Measurements from ENCODE around the gene HOXC6. TPM values are rescaled to one million over a fixed set of nuclear protein-coding genes. Genes with fewer than 3 reads are reported as not detected.

Gene HOXC6
- total RNA-seq, 1 experiment from 2014 or later, result 10.2 TPM

DNA sequence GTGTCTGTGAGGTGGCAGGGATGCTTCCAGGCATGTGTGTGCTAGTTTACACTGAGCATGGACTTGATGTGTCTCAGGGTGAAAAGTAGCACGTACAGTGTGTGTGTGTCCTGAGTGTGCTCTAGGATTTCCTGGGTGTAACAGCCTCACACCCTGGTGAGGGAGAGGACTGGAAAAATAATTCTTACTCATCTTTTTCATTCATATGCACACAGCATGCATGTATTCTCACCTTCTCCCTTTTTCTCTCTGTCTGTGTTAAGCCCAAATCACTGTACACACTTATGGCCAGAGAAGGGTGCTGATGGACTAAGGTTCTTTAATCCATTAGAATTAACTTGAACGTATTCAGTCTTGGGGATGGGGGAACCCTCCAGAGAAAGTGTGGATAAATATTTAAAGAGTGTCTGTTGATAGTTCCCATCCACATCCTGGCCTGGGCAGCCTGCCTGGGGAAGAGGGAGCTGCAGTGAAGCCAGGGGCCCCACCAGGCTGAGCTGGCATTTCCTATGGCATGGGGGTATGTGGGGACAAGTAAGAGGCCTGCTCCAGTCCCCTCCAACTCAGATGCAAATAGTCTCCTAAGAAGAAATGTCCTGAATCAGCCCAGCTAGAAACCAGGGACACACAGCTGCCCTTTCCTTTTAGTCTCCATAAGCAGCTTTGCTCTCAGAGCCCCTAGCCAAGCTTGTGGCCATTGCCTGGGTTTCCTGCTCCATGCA lies 20.5 kb upstream of the HOXC6 start:
- no peak overlapping the region for H3K4me3 ChIP-seq (ENCODE audit: low read depth, low read length)
- CTCF ChIA-PET, result interaction anchor here (0.8 to 5.3 kb wide), 12 partner anchors 9 to 283 kb away, joined by 3 to 84 read pairs (median 6); partner anchors contain the start of genes HOXC6 and SMUG1

DNA sequence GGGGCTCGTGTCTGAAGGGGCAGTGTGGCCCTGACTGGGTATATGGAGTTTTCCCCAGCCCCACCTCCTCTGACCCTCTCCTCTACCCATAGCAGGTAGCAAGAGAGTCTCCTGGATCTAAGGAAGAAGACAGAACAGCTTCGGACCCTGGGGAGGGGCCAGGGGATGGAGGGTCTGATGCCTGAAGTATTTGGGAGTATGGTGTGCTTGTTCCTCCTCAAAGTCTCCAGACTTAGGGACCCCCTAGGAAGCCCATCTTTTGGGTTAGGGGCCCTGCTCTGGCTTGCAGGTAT lies 20.0 kb upstream of the HOXC6 start:
- H3K4me3 Mint-ChIP-seq (ENCODE audit: unreplicated experiment), result peak overlapping the region; percentile 60

More for the DNA sequence above, 20.5 kb upstream of the HOXC6 start:
- intact Hi-C loops (cut with micrococcal nuclease; ENCODE audit: unreplicated experiment), result no loop called here
- Mint-ChIP-seq H3K4me1 (ENCODE audit: low read depth, unreplicated experiment) (peaks cover 21% of the 10 kb centered on the region), H3K4me3 (ENCODE audit: unreplicated experiment) (peak overlapping the region; percentile 87), H3K27me3 (ENCODE audit: insufficient read depth, unreplicated experiment) (no peaks in the 10 kb centered on the region), H3K9me3 (ENCODE audit: unreplicated experiment) (no peaks in the 10 kb centered on the region), H3K27ac (ENCODE audit: unreplicated experiment) (no peak overlapping the region), H3K36me3 (ENCODE audit: insufficient read depth, unreplicated experiment) (peaks cover 6% of the 10 kb centered on the region)
- H3K27me3 ChIP-seq (replicated peaks; ENCODE audit: control insufficient read depth, insufficient read depth, low read length), result no peaks in the 10 kb centered on the region
- BruUV-seq (replicated peaks), result no TSS peak
- H3K36me3 ChIP-seq (ENCODE audit: control insufficient read depth, insufficient read depth, low read length), result no peaks in the 10 kb centered on the region
- TF ChIP-seq, protein P1, sequence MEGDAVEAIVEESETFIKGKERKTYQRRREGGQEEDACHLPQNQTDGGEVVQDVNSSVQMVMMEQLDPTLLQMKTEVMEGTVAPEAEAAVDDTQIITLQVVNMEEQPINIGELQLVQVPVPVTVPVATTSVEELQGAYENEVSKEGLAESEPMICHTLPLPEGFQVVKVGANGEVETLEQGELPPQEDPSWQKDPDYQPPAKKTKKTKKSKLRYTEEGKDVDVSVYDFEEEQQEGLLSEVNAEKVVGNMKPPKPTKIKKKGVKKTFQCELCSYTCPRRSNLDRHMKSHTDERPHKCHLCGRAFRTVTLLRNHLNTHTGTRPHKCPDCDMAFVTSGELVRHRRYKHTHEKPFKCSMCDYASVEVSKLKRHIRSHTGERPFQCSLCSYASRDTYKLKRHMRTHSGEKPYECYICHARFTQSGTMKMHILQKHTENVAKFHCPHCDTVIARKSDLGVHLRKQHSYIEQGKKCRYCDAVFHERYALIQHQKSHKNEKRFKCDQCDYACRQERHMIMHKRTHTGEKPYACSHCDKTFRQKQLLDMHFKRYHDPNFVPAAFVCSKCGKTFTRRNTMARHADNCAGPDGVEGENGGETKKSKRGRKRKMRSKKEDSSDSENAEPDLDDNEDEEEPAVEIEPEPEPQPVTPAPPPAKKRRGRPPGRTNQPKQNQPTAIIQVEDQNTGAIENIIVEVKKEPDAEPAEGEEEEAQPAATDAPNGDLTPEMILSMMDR (IDR thresholded peaks at IDR 0.05; ENCODE audit: insufficient read depth in 1 of 2, low read depth in 1 of 2, low read length in 1 of 2, severe bottlenecking in 1 of 2, unreplicated experiment in 1 of 2), result no peak
- no peak for DNase-seq
- POLR2A ChIA-PET, result interaction anchor here (1.0 to 2.1 kb wide), 3 partner anchors 9 to 184 kb away, joined by 10 to 25 read pairs (median 22); no protein-coding TSS in a partner anchor
- peaks cover 48% of the 10 kb centered on the region for H3K4me1 ChIP-seq
- no peaks in the 10 kb centered on the region for H3K9me3 ChIP-seq

More for the DNA sequence above, 20.0 kb upstream of the HOXC6 start:
- DNase-seq, result no peak
- ChIA-PET CTCF (interaction anchor here (1.0 to 5.3 kb wide), 10 partner anchors 8 to 283 kb away, joined by 3 to 84 read pairs (median 8); partner anchors contain the start of genes HOXC6 and HOXC9), POLR2A (interaction anchor here (1.0 to 1.8 kb wide), 2 partner anchors 9 to 272 kb away, joined by 3 to 22 read pairs; partner anchors contain the start of genes CBX5 and HNRNPA1)
- no TSS peak for BruUV-seq (replicated peaks)
- TF ChIP-seq, protein P1 (IDR thresholded peaks at IDR 0.05; ENCODE audit: insufficient read depth in 1 of 2, low read depth in 1 of 2, low read length in 1 of 2, severe bottlenecking in 1 of 2, unreplicated experiment in 1 of 2), result no peak
- intact Hi-C loops (cut with micrococcal nuclease; ENCODE audit: unreplicated experiment), result no loop called here
- Mint-ChIP-seq H3K27me3 (ENCODE audit: insufficient read depth, unreplicated experiment) (no peaks in the 10 kb centered on the region), H3K36me3 (ENCODE audit: insufficient read depth, unreplicated experiment) (peaks cover 6% of the 10 kb centered on the region), H3K27ac (ENCODE audit: unreplicated experiment) (no peak overlapping the region), H3K4me1 (ENCODE audit: low read depth, unreplicated experiment) (peaks cover 26% of the 10 kb centered on the region), H3K9me3 (ENCODE audit: unreplicated experiment) (no peaks in the 10 kb centered on the region)
- Histone ChIP-seq H3K4me3 (ENCODE audit: low read depth, low read length) (no peak overlapping the region), H3K36me3 (ENCODE audit: control insufficient read depth, insufficient read depth, low read length) (no peaks in the 10 kb centered on the region; the same call in 1 of the 2 replicates), H3K9me3 (no peaks in the 10 kb centered on the region), H3K4me1 (peaks cover 53% of the 10 kb centered on the region), H3K27me3 (replicated peaks; ENCODE audit: control insufficient read depth, insufficient read depth, low read length) (no peaks in the 10 kb centered on the region)
